ENCODE data around the gene KNOP1.

The KNOP1 gene

DNA sequence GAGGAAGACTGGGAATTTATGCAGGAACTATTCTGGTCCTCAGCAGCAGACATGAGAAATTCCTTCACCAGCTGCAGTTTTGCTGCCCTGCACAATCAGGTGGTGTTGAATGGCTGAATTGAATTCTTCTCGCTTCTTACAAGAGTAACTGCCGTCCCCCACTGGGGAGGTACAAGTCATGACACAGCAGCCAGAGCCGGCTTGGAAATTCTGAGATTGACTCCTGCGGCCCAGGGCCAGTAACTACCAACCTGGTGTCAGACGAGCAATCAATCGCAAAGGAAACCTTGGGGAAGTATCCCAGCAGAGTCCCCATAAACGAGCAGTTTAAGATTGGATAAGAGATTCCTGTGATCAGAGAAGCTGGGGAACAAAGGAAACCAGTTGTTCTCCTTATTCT, 30.7 kb downstream of the KNOP1 start:
- Histone ChIP-seq H3K9me2 (replicated peaks; ENCODE audit: low read depth, low read length) (no peaks in the 10 kb centered on the region), H3K4me3 (ENCODE audit: low read length, poor library complexity, severe bottlenecking) (no peak overlapping the region), H3K79me2 (ENCODE audit: insufficient read depth, low read length) (no peaks in the 10 kb centered on the region), H3F3A (ENCODE audit: low read depth) (no peaks in the 10 kb centered on the region), H4K20me1 (ENCODE audit: insufficient read depth, low read length, poor library complexity, severe bottlenecking) (no peaks in the 10 kb centered on the region), H2AFZ (ENCODE audit: low read length) (no peak overlapping the region), H3K9me3 (ENCODE audit: insufficient read depth, low read depth, low read length) (no peaks in the 10 kb centered on the region), H3K4me1 (ENCODE audit: insufficient read depth, low read length, poor library complexity, severe bottlenecking) (no peaks in the 10 kb centered on the region), H3K9ac (ENCODE audit: low read depth, low read length, poor library complexity, severe bottlenecking) (no peak overlapping the region), H3K4me2 (ENCODE audit: low read depth, low read length, poor library complexity, severe bottlenecking) (no peak overlapping the region), H3K36me3 (ENCODE audit: insufficient read depth, low read length) (peaks cover 3% of the 10 kb centered on the region; the same call in 1 of the 2 replicates), H3K27me3 (ENCODE audit: insufficient read depth, low read length, poor library complexity, severe bottlenecking) (no peaks in the 10 kb centered on the region)
- no peak for TF ChIP-seq EZH2phosphoT487 (IDR thresholded peaks at IDR 0.05; ENCODE audit: borderline replicate concordance)
- TF ChIP-seq, protein P1, sequence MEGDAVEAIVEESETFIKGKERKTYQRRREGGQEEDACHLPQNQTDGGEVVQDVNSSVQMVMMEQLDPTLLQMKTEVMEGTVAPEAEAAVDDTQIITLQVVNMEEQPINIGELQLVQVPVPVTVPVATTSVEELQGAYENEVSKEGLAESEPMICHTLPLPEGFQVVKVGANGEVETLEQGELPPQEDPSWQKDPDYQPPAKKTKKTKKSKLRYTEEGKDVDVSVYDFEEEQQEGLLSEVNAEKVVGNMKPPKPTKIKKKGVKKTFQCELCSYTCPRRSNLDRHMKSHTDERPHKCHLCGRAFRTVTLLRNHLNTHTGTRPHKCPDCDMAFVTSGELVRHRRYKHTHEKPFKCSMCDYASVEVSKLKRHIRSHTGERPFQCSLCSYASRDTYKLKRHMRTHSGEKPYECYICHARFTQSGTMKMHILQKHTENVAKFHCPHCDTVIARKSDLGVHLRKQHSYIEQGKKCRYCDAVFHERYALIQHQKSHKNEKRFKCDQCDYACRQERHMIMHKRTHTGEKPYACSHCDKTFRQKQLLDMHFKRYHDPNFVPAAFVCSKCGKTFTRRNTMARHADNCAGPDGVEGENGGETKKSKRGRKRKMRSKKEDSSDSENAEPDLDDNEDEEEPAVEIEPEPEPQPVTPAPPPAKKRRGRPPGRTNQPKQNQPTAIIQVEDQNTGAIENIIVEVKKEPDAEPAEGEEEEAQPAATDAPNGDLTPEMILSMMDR (conservative IDR thresholded peaks at IDR 0.05; ENCODE audit: low read length), result no peak

DNA sequence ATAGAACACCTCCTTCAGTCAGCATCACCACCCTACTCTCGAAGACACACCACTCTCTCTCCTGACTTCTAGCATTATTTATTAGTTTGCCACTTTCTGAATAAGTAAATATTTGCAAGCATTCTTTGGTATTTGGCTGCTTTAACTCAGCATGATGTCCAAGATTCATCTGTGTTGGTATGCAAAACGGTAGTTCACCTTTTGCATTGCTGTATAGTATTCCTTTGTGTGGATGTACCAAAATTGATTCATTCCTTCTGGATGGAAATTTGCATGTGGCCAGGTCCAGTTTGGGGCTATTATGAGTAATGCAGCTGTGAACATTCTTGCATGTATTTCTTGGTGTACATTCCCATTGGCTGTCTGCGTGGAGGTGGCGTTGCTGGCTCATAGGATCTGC, 32.9 kb downstream of the KNOP1 start:
- no peaks in the 10 kb centered on the region for H3K79me2 ChIP-seq (ENCODE audit: insufficient read depth, low read length)
- H2AFZ ChIP-seq (ENCODE audit: low read length), result no peak overlapping the region

DNA sequence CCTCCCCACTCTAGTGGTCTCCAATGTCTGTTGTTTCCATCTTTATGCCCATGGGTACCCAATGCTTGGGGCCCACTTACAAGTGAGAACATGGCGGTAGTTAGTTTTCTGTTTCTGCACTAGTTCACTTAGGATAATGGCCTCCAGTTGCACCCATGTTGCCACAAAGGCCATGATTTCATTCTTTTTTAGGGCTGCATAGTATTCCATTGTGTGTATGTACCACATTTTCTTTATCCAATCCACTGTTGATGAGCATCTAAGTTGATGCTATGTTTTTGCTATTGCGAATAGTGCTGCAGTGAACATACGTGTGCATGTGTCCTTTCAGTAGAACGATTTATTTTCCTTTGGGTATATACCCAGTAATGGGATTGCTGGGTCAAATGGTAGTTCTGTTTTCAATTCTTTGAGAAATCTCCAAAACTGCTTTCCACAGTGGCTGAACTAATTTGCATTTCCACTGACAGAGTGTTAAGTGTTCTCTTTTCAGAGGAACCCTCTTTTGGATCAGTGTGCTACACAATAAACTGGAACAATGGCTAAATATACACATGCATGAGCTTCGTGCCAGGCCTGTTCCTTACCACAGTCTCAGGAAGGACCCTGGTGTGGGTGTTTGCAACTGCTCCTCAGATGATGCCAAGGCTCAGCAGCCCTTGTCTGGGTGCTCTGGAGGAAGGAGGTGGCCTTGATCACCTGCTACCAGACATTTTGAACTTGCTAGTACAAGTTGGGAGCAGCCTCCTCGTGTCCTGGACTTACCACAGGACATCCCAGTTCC, 34.4 kb downstream of the KNOP1 start:
- Histone ChIP-seq H3K9me3 (ENCODE audit: insufficient read depth, low read depth, low read length) (no peaks in the 10 kb centered on the region), H4K20me1 (ENCODE audit: insufficient read depth, low read length, poor library complexity, severe bottlenecking) (no peaks in the 10 kb centered on the region), H3K27me3 (ENCODE audit: insufficient read depth, low read length, poor library complexity, severe bottlenecking) (no peaks in the 10 kb centered on the region), H2AFZ (ENCODE audit: low read length) (no peak overlapping the region), H3K4me3 (ENCODE audit: low read length, poor library complexity, severe bottlenecking) (no peak overlapping the region), H3K9ac (ENCODE audit: low read depth, low read length, poor library complexity, severe bottlenecking) (no peak overlapping the region), H3K4me2 (ENCODE audit: low read depth, low read length, poor library complexity, severe bottlenecking) (no peak overlapping the region), H3K36me3 (ENCODE audit: insufficient read depth, low read length) (peaks cover 3% of the 10 kb centered on the region; the same call in 1 of the 2 replicates), H3K9me2 (replicated peaks; ENCODE audit: low read depth, low read length) (no peaks in the 10 kb centered on the region), H3K4me1 (ENCODE audit: insufficient read depth, low read length, poor library complexity, severe bottlenecking) (no peaks in the 10 kb centered on the region), H3F3A (ENCODE audit: low read depth) (no peaks in the 10 kb centered on the region), H3K79me2 (ENCODE audit: insufficient read depth, low read length) (no peaks in the 10 kb centered on the region)
- no peak for TF ChIP-seq EZH2phosphoT487 (IDR thresholded peaks at IDR 0.05; ENCODE audit: borderline replicate concordance)
- TF ChIP-seq, protein P1 (conservative IDR thresholded peaks at IDR 0.05; ENCODE audit: low read length), result no peak

More for the DNA sequence above, 32.9 kb downstream of the KNOP1 start:
- no peaks in the 10 kb centered on the region for H3K4me1 ChIP-seq (ENCODE audit: insufficient read depth, low read length, poor library complexity, severe bottlenecking)
- no peak overlapping the region for H3K9ac ChIP-seq (ENCODE audit: low read depth, low read length, poor library complexity, severe bottlenecking)
- H3K9me2 ChIP-seq (replicated peaks; ENCODE audit: low read depth, low read length), result no peaks in the 10 kb centered on the region
- no peaks in the 10 kb centered on the region for H4K20me1 ChIP-seq (ENCODE audit: insufficient read depth, low read length, poor library complexity, severe bottlenecking)
- no peak overlapping the region for H3K4me2 ChIP-seq (ENCODE audit: low read depth, low read length, poor library complexity, severe bottlenecking)
- TF ChIP-seq EZH2phosphoT487 (IDR thresholded peaks at IDR 0.05; ENCODE audit: borderline replicate concordance), result no peak
- TF ChIP-seq, protein P1 (conservative IDR thresholded peaks at IDR 0.05; ENCODE audit: low read length), result no peak
- no peaks in the 10 kb centered on the region for H3K27me3 ChIP-seq (ENCODE audit: insufficient read depth, low read length, poor library complexity, severe bottlenecking)
- H3K36me3 ChIP-seq (ENCODE audit: insufficient read depth, low read length), result peaks cover 3% of the 10 kb centered on the region; the same call in 1 of the 2 replicates
- H3K9me3 ChIP-seq (ENCODE audit: insufficient read depth, low read depth, low read length), result no peaks in the 10 kb centered on the region
- no peaks in the 10 kb centered on the region for H3F3A ChIP-seq (ENCODE audit: low read depth)
- no peak overlapping the region for H3K4me3 ChIP-seq (ENCODE audit: low read length, poor library complexity, severe bottlenecking)
